A673 (cell line): Measurements from ENCODE around the gene RPTOR. TPM values are rescaled to one million over a fixed set of nuclear protein-coding genes. Genes with fewer than 3 reads are reported as not detected.

Experiments used
- BruUV-seq: library from RNA; stranded (reverse); fragments of 400-500 nt; replicated peaks from 2 replicates; lab custom pipeline; 2021; lab: Mats Ljungman, UMichigan
- CTCF ChIA-PET: fragments of 300-600 bp; sonication (Branson Sonifier 250); formaldehyde crosslinking; loops from one replicate; lab custom pipeline; 2022; ENCODE audit warnings: antibody characterized with exemption; lab: Charles Lee
- POLR2A ChIA-PET: fragments of 300-600 bp; sonication (Branson Sonifier 250); formaldehyde crosslinking; loops from one replicate; lab custom pipeline; 2022; ENCODE audit warnings: antibody characterized with exemption; ENCODE audit not compliant: low non-redundant PET; lab: Charles Lee
- DNase-seq: peaks from one replicate; pipeline ENCODE4 v3.0.0-alpha.2; 2015; ENCODE audit warnings: low spot score
- H3K27ac ChIP-seq: fragments of 200-600 bp; sonication (generic); 2 replicates; pipeline ENCODE4 v1.5.1; 2016; ENCODE audit warnings: mixed run types, low read depth, mild to moderate bottlenecking, mixed read lengths, antibody characterized with exemption, low read length; ENCODE audit not compliant: poor library complexity, severe bottlenecking
- H3K27me3 ChIP-seq: fragments of 200-600 bp; sonication (generic); replicated peaks from 2 replicates; pipeline ENCODE4 v1.6.1; 2017; ENCODE audit warnings: mixed run types, low read depth, mild to moderate bottlenecking, mixed read lengths, antibody characterized with exemption, low read length; ENCODE audit not compliant: insufficient read depth, poor library complexity
- H3K36me3 ChIP-seq: fragments of 200-600 bp; sonication (generic); 2 replicates; pipeline ENCODE4 v1.6.1; 2016; ENCODE audit warnings: mixed run types, mild to moderate bottlenecking, mixed read lengths, antibody characterized with exemption, low read length; ENCODE audit not compliant: insufficient read depth, poor library complexity, severe bottlenecking
- H3K4me1 ChIP-seq: fragments of 200-600 bp; sonication (generic); 2 replicates; pipeline ENCODE4 v1.6.1; 2017; ENCODE audit warnings: mixed run types, mild to moderate bottlenecking, mixed read lengths, antibody characterized with exemption, low read length; ENCODE audit not compliant: insufficient read depth, poor library complexity, severe bottlenecking
- H3K4me3 ChIP-seq: fragments of 200-600 bp; sonication (generic); 2 replicates; pipeline ENCODE4 v1.5.1; 2016; ENCODE audit warnings: low read depth, mixed run types, mild to moderate bottlenecking, mixed read lengths, low read length; ENCODE audit not compliant: poor library complexity, severe bottlenecking
- H3K9me3 ChIP-seq: fragments of 200-600 bp; sonication (generic); 2 replicates; pipeline ENCODE4 v1.6.1; 2016; ENCODE audit warnings: mixed run types, low read depth, mild to moderate bottlenecking, mixed read lengths, antibody characterized with exemption, low read length; ENCODE audit not compliant: poor library complexity, severe bottlenecking
- CTCF ChIP-seq: fragments of 300-800, 200-600 bp; sonication (generic); conservative IDR thresholded peaks from 2 replicates; pipeline ENCODE4 v1.5.1; 2017; ENCODE audit warnings: low read depth, mild to moderate bottlenecking, antibody characterized with exemption, low read length, moderate library complexity, mixed read lengths
- EZH2 ChIP-seq: fragments of 200-600 bp; sonication (generic); IDR thresholded peaks from 2 replicates; pipeline ENCODE4 v1.6.1; 2017; ENCODE audit warnings: borderline replicate concordance, low read depth, mild to moderate bottlenecking, mixed read lengths, antibody characterized with exemption, low read length; ENCODE audit not compliant: poor library complexity, severe bottlenecking
- intact Hi-C: fragments of 100-400 bp; cut with micrococcal nuclease; formaldehyde crosslinking; loops from one replicate; pipeline ENCODE4 v1.10.0; 2022; ENCODE audit not compliant: unreplicated experiment
- total RNA-seq: library from RNA; stranded (reverse); gene quantifications from 2 replicates; pipeline ENCODE4 v1.2.3, GENCODE V29; 2021

RPTOR gene
- total RNA-seq, 1 experiment from 2014 or later = 55.2 TPM

GRCh38 chr17:80704894-80705293 lies 160.3 kb downstream of the RPTOR start:
- H3K36me3 ChIP-seq = no peaks in the 10 kb centered on the region
- H3K4me1 ChIP-seq = peaks cover 6% of the 10 kb centered on the region
- intact Hi-C loops = no loop called here
- H3K4me3 ChIP-seq = no peak overlapping the region
- TF ChIP-seq CTCF = no peak
- no peak for TF ChIP-seq EZH2
- ChIA-PET CTCF (no interaction called here), POLR2A (no interaction called here)
- BruUV-seq = no TSS peak
- no peak for DNase-seq
- H3K27me3 ChIP-seq = no peaks in the 10 kb centered on the region
- H3K9me3 ChIP-seq = no peaks in the 10 kb centered on the region
- H3K27ac ChIP-seq = peak overlapping the region; percentile 57

- H3K27ac ChIP-seq = no peak overlapping the region
- no peak overlapping the region for H3K4me3 ChIP-seq
- no peaks in the 10 kb centered on the region for H3K9me3 ChIP-seq
- DNase-seq = no peak
- H3K4me1 ChIP-seq = peaks cover 6% of the 10 kb centered on the region
- intact Hi-C loops = no loop called here
- no peaks in the 10 kb centered on the region for H3K36me3 ChIP-seq
- H3K27me3 ChIP-seq = no peaks in the 10 kb centered on the region
- ChIA-PET POLR2A (no interaction called here), CTCF (no interaction called here)
- no TSS peak for BruUV-seq
- TF ChIP-seq EZH2 (no peak), CTCF (no peak)
These were observed 161.3 kb downstream of the RPTOR start for GRCh38 chr17:80705988-80706387.

- intact Hi-C loops = no loop called here
- no peaks in the 10 kb centered on the region for H3K9me3 ChIP-seq
- BruUV-seq = no TSS peak
- TF ChIP-seq CTCF (no peak), EZH2 (no peak)
- no peaks in the 10 kb centered on the region for H3K36me3 ChIP-seq
- no peak overlapping the region for H3K27ac ChIP-seq
- ChIA-PET CTCF (no interaction called here), POLR2A (no interaction called here)
- H3K4me1 ChIP-seq = peaks cover 6% of the 10 kb centered on the region
- no peak for DNase-seq
- no peaks in the 10 kb centered on the region for H3K27me3 ChIP-seq
- no peak overlapping the region for H3K4me3 ChIP-seq
These were observed 161.8 kb downstream of the RPTOR start for GRCh38 chr17:80706463-80706867.
